Measurements from ENCODE around the gene CYP4F3.
A peak's percentile ranks its signal among the peaks of the same experiment; 100 is the strongest.
"Not testable (repeated sequence)": the region's sequence is repeated elsewhere in the genome, so short reads cannot be mapped to it uniquely, and the experiment has no call there.

Gene CYP4F3

GRCh38 chr19:15640294-15640903 is at the start of gene CYP4F3:
Gene CYP4F3, plus strand, starts transcription at chr19:15640897. Its CDS starts 519 bp downstream, at chr19:15641416.
- Mint-ChIP-seq H3K27me3 (peaks cover 7% of the 10 kb centered on the region), H3K36me3 (ENCODE audit: low read depth) (no peaks in the 10 kb centered on the region)

GRCh38 chr19:15591796-15592195 is 48.9 kb upstream of the CYP4F3 start:
- Mint-ChIP-seq H3K27me3 (peaks cover 43% of the 10 kb centered on the region), H3K4me1 (ENCODE audit: low read depth) (no peaks in the 10 kb centered on the region), H3K36me3 (ENCODE audit: low read depth) (no peaks in the 10 kb centered on the region), H3K27ac (no peak overlapping the region), H3K9me3 (peaks cover 3% of the 10 kb centered on the region), H3K4me3 (no peak overlapping the region)

More at GRCh38 chr19:15640294-15640903, at the start of gene CYP4F3:
- H3K27ac Mint-ChIP-seq, result no peak within 1 kb of the TSS
- no peak within 1 kb of the TSS for H3K4me3 Mint-ChIP-seq
- no peaks in the 10 kb centered on the region for H3K9me3 Mint-ChIP-seq
- peaks cover 5% of the 10 kb centered on the region for H3K4me1 Mint-ChIP-seq (ENCODE audit: low read depth)

- not testable (repeated sequence) for H3K36me3 Mint-ChIP-seq (ENCODE audit: low read depth); H3K27ac Mint-ChIP-seq; H3K4me1 Mint-ChIP-seq (ENCODE audit: low read depth); H3K9me3 Mint-ChIP-seq; H3K4me3 Mint-ChIP-seq
- peaks cover 44% of the 10 kb centered on the region for H3K27me3 Mint-ChIP-seq
Measured at GRCh38 chr19:15592506-15592905, 48.2 kb upstream of the CYP4F3 start.

GRCh38 chr19:15593766-15594165 is 46.9 kb upstream of the CYP4F3 start:
- not testable (repeated sequence) for H3K27ac Mint-ChIP-seq
- peaks cover 40% of the 10 kb centered on the region for H3K27me3 Mint-ChIP-seq

GRCh38 chr19:15595069-15595468 is 45.6 kb upstream of the CYP4F3 start:
- no peaks in the 10 kb centered on the region for H3K36me3 Mint-ChIP-seq (ENCODE audit: low read depth)
- peaks cover 3% of the 10 kb centered on the region for H3K9me3 Mint-ChIP-seq
- no peak overlapping the region for H3K27ac Mint-ChIP-seq
- H3K4me1 Mint-ChIP-seq (ENCODE audit: low read depth), result no peaks in the 10 kb centered on the region
- H3K27me3 Mint-ChIP-seq, result peaks cover 40% of the 10 kb centered on the region
- H3K4me3 Mint-ChIP-seq, result no peak overlapping the region

More at GRCh38 chr19:15593766-15594165, 46.9 kb upstream of the CYP4F3 start:
- H3K36me3 Mint-ChIP-seq (ENCODE audit: low read depth); H3K4me3 Mint-ChIP-seq; H3K9me3 Mint-ChIP-seq; H3K4me1 Mint-ChIP-seq (ENCODE audit: low read depth): not testable (repeated sequence)

GRCh38 chr19:15607978-15608925 is 32.4 kb upstream of the CYP4F3 start:
- not testable (repeated sequence) for H3K9me3 Mint-ChIP-seq; H3K27me3 Mint-ChIP-seq; H3K4me1 Mint-ChIP-seq (ENCODE audit: low read depth); H3K27ac Mint-ChIP-seq; H3K4me3 Mint-ChIP-seq; H3K36me3 Mint-ChIP-seq (ENCODE audit: low read depth)

GRCh38 chr19:15609261-15609660 is 31.4 kb upstream of the CYP4F3 start:
- Mint-ChIP-seq H3K27me3 (no peaks in the 10 kb centered on the region), H3K4me3 (no peak overlapping the region), H3K36me3 (ENCODE audit: low read depth) (no peaks in the 10 kb centered on the region), H3K27ac (no peak overlapping the region), H3K9me3 (no peaks in the 10 kb centered on the region), H3K4me1 (ENCODE audit: low read depth) (no peaks in the 10 kb centered on the region)

GRCh38 chr19:15612342-15612741 is 28.4 kb upstream of the CYP4F3 start:
- no peaks in the 10 kb centered on the region for H3K27me3 Mint-ChIP-seq

GRCh38 chr19:15613338-15613737 is 27.4 kb upstream of the CYP4F3 start:
- H3K4me3 Mint-ChIP-seq, result no peak overlapping the region
- H3K9me3 Mint-ChIP-seq, result peaks cover 4% of the 10 kb centered on the region
- peaks cover 3% of the 10 kb centered on the region for H3K27me3 Mint-ChIP-seq
- H3K27ac Mint-ChIP-seq, result no peak overlapping the region
- H3K4me1 Mint-ChIP-seq (ENCODE audit: low read depth), result no peaks in the 10 kb centered on the region
- no peaks in the 10 kb centered on the region for H3K36me3 Mint-ChIP-seq (ENCODE audit: low read depth)

More at GRCh38 chr19:15612342-15612741, 28.4 kb upstream of the CYP4F3 start:
- Mint-ChIP-seq H3K36me3 (ENCODE audit: low read depth) (no peaks in the 10 kb centered on the region), H3K4me3 (no peak overlapping the region), H3K9me3 (peaks cover 4% of the 10 kb centered on the region), H3K4me1 (ENCODE audit: low read depth) (no peaks in the 10 kb centered on the region), H3K27ac (no peak overlapping the region)

- Mint-ChIP-seq H3K27ac (peak within 1 kb of the TSS; percentile 67), H3K36me3 (ENCODE audit: low read depth) (no peaks in the 10 kb centered on the region), H3K9me3 (peaks cover 4% of the 10 kb centered on the region), H3K4me3 (no peak within 1 kb of the TSS), H3K4me1 (ENCODE audit: low read depth) (no peaks in the 10 kb centered on the region), H3K27me3 (peaks cover 7% of the 10 kb centered on the region)
Measured at GRCh38 chr19:15614507-15615379, 26.0 kb upstream of the CYP4F3 start, which contains the start of gene CYP4F8. Gene CYP4F8, plus strand, starts transcription at chr19:15615218. Its CDS starts 399 bp downstream, at chr19:15615617.

- no peak overlapping the region for H3K4me3 Mint-ChIP-seq
- peaks cover 4% of the 10 kb centered on the region for H3K9me3 Mint-ChIP-seq
- H3K27ac Mint-ChIP-seq, result peak overlapping the region; percentile 67
- H3K36me3 Mint-ChIP-seq (ENCODE audit: low read depth), result no peaks in the 10 kb centered on the region
- no peaks in the 10 kb centered on the region for H3K4me1 Mint-ChIP-seq (ENCODE audit: low read depth)
- peaks cover 8% of the 10 kb centered on the region for H3K27me3 Mint-ChIP-seq
Measured at GRCh38 chr19:15615526-15615925, 25.2 kb upstream of the CYP4F3 start.

GRCh38 chr19:15616183-15616582 is 24.5 kb upstream of the CYP4F3 start:
- Mint-ChIP-seq H3K36me3 (ENCODE audit: low read depth) (no peaks in the 10 kb centered on the region), H3K4me1 (ENCODE audit: low read depth) (no peaks in the 10 kb centered on the region), H3K27me3 (peaks cover 8% of the 10 kb centered on the region), H3K27ac (peak overlapping the region; percentile 67), H3K4me3 (no peak overlapping the region), H3K9me3 (peaks cover 4% of the 10 kb centered on the region)

- no peaks in the 10 kb centered on the region for H3K4me1 Mint-ChIP-seq (ENCODE audit: low read depth)
- H3K36me3 Mint-ChIP-seq (ENCODE audit: low read depth), result no peaks in the 10 kb centered on the region
- peaks cover 4% of the 10 kb centered on the region for H3K9me3 Mint-ChIP-seq
- no peak overlapping the region for H3K4me3 Mint-ChIP-seq
- peaks cover 8% of the 10 kb centered on the region for H3K27me3 Mint-ChIP-seq
- H3K27ac Mint-ChIP-seq, result no peak overlapping the region
Measured at GRCh38 chr19:15616627-15617270, 23.9 kb upstream of the CYP4F3 start.

GRCh38 chr19:15618321-15618720 is 22.4 kb upstream of the CYP4F3 start:
- no peaks in the 10 kb centered on the region for H3K36me3 Mint-ChIP-seq (ENCODE audit: low read depth)
- H3K9me3 Mint-ChIP-seq, result peaks cover 4% of the 10 kb centered on the region
- H3K27me3 Mint-ChIP-seq, result peaks cover 17% of the 10 kb centered on the region
- no peaks in the 10 kb centered on the region for H3K4me1 Mint-ChIP-seq (ENCODE audit: low read depth)
- H3K4me3 Mint-ChIP-seq, result no peak overlapping the region
- no peak overlapping the region for H3K27ac Mint-ChIP-seq
